ENCODE measurements around the gene BRF1. TPM values are rescaled to one million over a fixed set of nuclear protein-coding genes. Genes with fewer than 3 reads are reported as not detected.
A peak's percentile ranks its signal among the peaks of the same experiment; 100 is the strongest.

BRF1 gene
- total RNA-seq, 2 experiments from 2014 or later: 49.5 to 50.4 TPM

- Mint-ChIP-seq H3K27ac (no peak overlapping the region), H3K4me1 (peaks cover 14% of the 10 kb centered on the region), H3K27me3 (no peaks in the 10 kb centered on the region), H3K36me3 (no peaks in the 10 kb centered on the region), H3K9me3 (no peaks in the 10 kb centered on the region), H3K4me3 (no peak overlapping the region)
- POLR2A ChIA-PET: interaction anchor here (1.1 kb wide), 1 partner anchor 11 kb away, joined by 3 read pairs; no protein-coding TSS in a partner anchor
- DNase-seq: no peak
- ATAC-seq (ENCODE audit: low read depth): no peak
These were observed 95.7 kb downstream of the BRF1 start for GRCh38 chr14:105204931-105205672.

- H3K27ac Mint-ChIP-seq: no peak overlapping the region
- H3K4me3 Mint-ChIP-seq: no peak overlapping the region
- no peaks in the 10 kb centered on the region for H3K27me3 Mint-ChIP-seq
- no peak for ATAC-seq (ENCODE audit: low read depth)
- no peaks in the 10 kb centered on the region for H3K9me3 Mint-ChIP-seq
- POLR2A ChIA-PET: interaction anchor here (1.1 kb wide), 1 partner anchor 10 kb away, joined by 3 read pairs; no protein-coding TSS in a partner anchor
- DNase-seq: no peak
- peaks cover 16% of the 10 kb centered on the region for H3K4me1 Mint-ChIP-seq
- no peaks in the 10 kb centered on the region for H3K36me3 Mint-ChIP-seq
These were observed 96.4 kb downstream of the BRF1 start for GRCh38 chr14:105204206-105204930.

- H3K27me3 Mint-ChIP-seq: peaks cover 3% of the 10 kb centered on the region
- H3K27ac Mint-ChIP-seq: no peak overlapping the region
- POLR2A ChIA-PET: no interaction called here
- no peak overlapping the region for H3K4me3 Mint-ChIP-seq
- H3K9me3 Mint-ChIP-seq: no peaks in the 10 kb centered on the region
- H3K36me3 Mint-ChIP-seq: no peaks in the 10 kb centered on the region
- ATAC-seq (ENCODE audit: low read depth): no peak
- DNase-seq: no peak
- peaks cover 18% of the 10 kb centered on the region for H3K4me1 Mint-ChIP-seq
These were observed 97.1 kb downstream of the BRF1 start for GRCh38 chr14:105203701-105204100.

GRCh38 chr14:105203057-105203531 is 97.7 kb downstream of the BRF1 start:
- POLR2A ChIA-PET: no interaction called here
- H3K4me1 Mint-ChIP-seq: peaks cover 18% of the 10 kb centered on the region
- H3K27me3 Mint-ChIP-seq: peaks cover 7% of the 10 kb centered on the region
- no peaks in the 10 kb centered on the region for H3K36me3 Mint-ChIP-seq
- H3K27ac Mint-ChIP-seq: no peak overlapping the region
- no peak overlapping the region for H3K4me3 Mint-ChIP-seq
- ATAC-seq (ENCODE audit: low read depth): peak; percentile 27
- no peaks in the 10 kb centered on the region for H3K9me3 Mint-ChIP-seq
- DNase-seq: peak; percentile 81

- peaks cover 15% of the 10 kb centered on the region for H3K27me3 Mint-ChIP-seq
- peak overlapping the region; percentile 84 for H3K27ac Mint-ChIP-seq
- H3K9me3 Mint-ChIP-seq: no peaks in the 10 kb centered on the region
- POLR2A ChIA-PET: interaction anchor here (1.4 to 1.6 kb wide), 2 partner anchors 46 to 99 kb away, joined by 5 read pairs; partner anchors contain the start of genes BRF1 and BTBD6
- DNase-seq: peak; percentile 70
- H3K4me3 Mint-ChIP-seq: peak overlapping the region; percentile 61
- ATAC-seq (ENCODE audit: low read depth): peak; percentile 76
- no peaks in the 10 kb centered on the region for H3K36me3 Mint-ChIP-seq
- H3K4me1 Mint-ChIP-seq: peaks cover 18% of the 10 kb centered on the region
These were observed 98.8 kb downstream of the BRF1 start for GRCh38 chr14:105201925-105202513.

GRCh38 chr14:105201156-105201924 is 99.5 kb downstream of the BRF1 start:
- H3K36me3 Mint-ChIP-seq: no peaks in the 10 kb centered on the region
- peaks cover 18% of the 10 kb centered on the region for H3K4me1 Mint-ChIP-seq
- H3K27ac Mint-ChIP-seq: peak overlapping the region; percentile 84
- no peak for DNase-seq
- POLR2A ChIA-PET: interaction anchor here (1.4 to 1.6 kb wide), 2 partner anchors 47 to 100 kb away, joined by 5 read pairs; partner anchors contain the start of genes BRF1 and BTBD6
- peak; percentile 2 for ATAC-seq (ENCODE audit: low read depth)
- peak overlapping the region; percentile 61 for H3K4me3 Mint-ChIP-seq
- no peaks in the 10 kb centered on the region for H3K9me3 Mint-ChIP-seq
- peaks cover 17% of the 10 kb centered on the region for H3K27me3 Mint-ChIP-seq

- Mint-ChIP-seq H3K4me3 (no peak overlapping the region), H3K27ac (no peak overlapping the region), H3K27me3 (peaks cover 18% of the 10 kb centered on the region), H3K9me3 (no peaks in the 10 kb centered on the region), H3K36me3 (no peaks in the 10 kb centered on the region), H3K4me1 (peaks cover 20% of the 10 kb centered on the region)
- POLR2A ChIA-PET: interaction anchor here (1.6 kb wide), 1 partner anchor 47 kb away, joined by 5 read pairs; the partner anchor contains the start of gene BTBD6
- DNase-seq (no peak), ATAC-seq (ENCODE audit: low read depth) (no peak)
These were observed 100.2 kb downstream of the BRF1 start for GRCh38 chr14:105200641-105201040.

GRCh38 chr14:105200074-105200473 is 100.7 kb downstream of the BRF1 start:
- Mint-ChIP-seq H3K27ac (no peak overlapping the region), H3K4me3 (no peak overlapping the region), H3K4me1 (peaks cover 23% of the 10 kb centered on the region), H3K27me3 (peaks cover 19% of the 10 kb centered on the region), H3K36me3 (no peaks in the 10 kb centered on the region), H3K9me3 (no peaks in the 10 kb centered on the region)
- no peak for DNase-seq
- ATAC-seq (ENCODE audit: low read depth): no peak
- POLR2A ChIA-PET: no interaction called here

- no peak for ATAC-seq (ENCODE audit: low read depth)
- H3K36me3 Mint-ChIP-seq: no peaks in the 10 kb centered on the region
These were observed 101.7 kb downstream of the BRF1 start for GRCh38 chr14:105199093-105199492.

GRCh38 chr14:105198588-105198987 is 102.2 kb downstream of the BRF1 start:
- Mint-ChIP-seq H3K36me3 (no peaks in the 10 kb centered on the region), H3K9me3 (no peaks in the 10 kb centered on the region), H3K4me3 (no peak overlapping the region), H3K27me3 (peaks cover 23% of the 10 kb centered on the region), H3K27ac (no peak overlapping the region), H3K4me1 (peaks cover 33% of the 10 kb centered on the region)
- POLR2A ChIA-PET: no interaction called here
- no peak for ATAC-seq (ENCODE audit: low read depth)
- no peak for DNase-seq

More at GRCh38 chr14:105199093-105199492, 101.7 kb downstream of the BRF1 start:
- DNase-seq: no peak
- Mint-ChIP-seq H3K9me3 (no peaks in the 10 kb centered on the region), H3K27ac (peak overlapping the region; percentile 48), H3K27me3 (peaks cover 23% of the 10 kb centered on the region), H3K4me1 (peaks cover 28% of the 10 kb centered on the region), H3K4me3 (no peak overlapping the region)
- POLR2A ChIA-PET: no interaction called here

- DNase-seq: no peak
- H3K4me1 Mint-ChIP-seq: peaks cover 32% of the 10 kb centered on the region
- POLR2A ChIA-PET: no interaction called here
These were observed 103.6 kb downstream of the BRF1 start for GRCh38 chr14:105197211-105197641.

GRCh38 chr14:105196265-105196960 is 104.4 kb downstream of the BRF1 start:
- H3K36me3 Mint-ChIP-seq: no peaks in the 10 kb centered on the region
- H3K4me1 Mint-ChIP-seq: peaks cover 26% of the 10 kb centered on the region
- DNase-seq: no peak
- POLR2A ChIA-PET: interaction anchor here (0.5 kb wide), 1 partner anchor 18 kb away, joined by 3 read pairs; no protein-coding TSS in a partner anchor
- no peak for ATAC-seq (ENCODE audit: low read depth)
- no peak overlapping the region for H3K4me3 Mint-ChIP-seq
- no peak overlapping the region for H3K27ac Mint-ChIP-seq
- H3K27me3 Mint-ChIP-seq: peaks cover 23% of the 10 kb centered on the region
- no peaks in the 10 kb centered on the region for H3K9me3 Mint-ChIP-seq

More at GRCh38 chr14:105197211-105197641, 103.6 kb downstream of the BRF1 start:
- no peaks in the 10 kb centered on the region for H3K9me3 Mint-ChIP-seq
- no peaks in the 10 kb centered on the region for H3K36me3 Mint-ChIP-seq
- no peak overlapping the region for H3K27ac Mint-ChIP-seq
- no peak for ATAC-seq (ENCODE audit: low read depth)
- H3K4me3 Mint-ChIP-seq: no peak overlapping the region
- H3K27me3 Mint-ChIP-seq: peaks cover 23% of the 10 kb centered on the region
